Neural cell (in vitro differentiated cells): ENCODE results near the gene GPR157. TPM values are rescaled to one million over a fixed set of nuclear protein-coding genes. Genes with fewer than 3 reads are reported as not detected.
"Not testable (repeated sequence)": the region's sequence is repeated elsewhere in the genome, so short reads cannot be mapped to it uniquely, and the experiment has no call there.

Experiments used
- H2AFZ ChIP-seq: fragments of 200-600, 300-800 bp; sonication (generic), shearing (Covaris generic); 2 replicates; pipeline ENCODE4 v1.6.0; 2014; ENCODE audit warnings: low read depth, mild to moderate bottlenecking, antibody characterized with exemption, low read length, moderate library complexity
- H3F3A ChIP-seq: fragments of 200-600 bp; shearing (Covaris generic); 2 replicates; pipeline ENCODE4 v1.6.1; 2016; ENCODE audit warnings: mild to moderate bottlenecking, moderate library complexity, mixed read lengths, antibody characterized with exemption, low read length; ENCODE audit not compliant: insufficient read depth, poor library complexity, severe bottlenecking
- H3K27ac ChIP-seq: fragments of 200-600, 300-800 bp; sonication (generic), shearing (Covaris generic); 2 replicates; pipeline ENCODE4 v1.5.1; 2014; ENCODE audit warnings: mild to moderate bottlenecking, low read length, moderate library complexity
- H3K27me3 ChIP-seq: fragments of 300-800, 200-600 bp; sonication (generic), shearing (Covaris generic); 2 replicates; pipeline ENCODE4 v1.6.0; 2014; ENCODE audit warnings: mild to moderate bottlenecking, low read depth, low read length, moderate library complexity; ENCODE audit not compliant: insufficient read depth
- H3K36me3 ChIP-seq: fragments of 300-800, 200-600 bp; sonication (generic), shearing (Covaris generic); 2 replicates; pipeline ENCODE4 v1.5.1; 2014; ENCODE audit warnings: mild to moderate bottlenecking, antibody characterized with exemption, low read length, moderate library complexity; ENCODE audit not compliant: insufficient read depth
- H3K4me2 ChIP-seq: fragments of 300-800, 200-600 bp; sonication (generic), shearing (Covaris generic); 2 replicates; pipeline ENCODE4 v1.6.0; 2014; ENCODE audit warnings: mild to moderate bottlenecking, low read length
- H3K4me3 ChIP-seq: fragments of 300-800, 200-600 bp; sonication (generic), shearing (Covaris generic); 2 replicates; pipeline ENCODE4 v1.5.1; 2014; ENCODE audit warnings: mild to moderate bottlenecking, low read length, moderate library complexity
- H3K79me2 ChIP-seq: fragments of 200-600 bp; shearing (Covaris generic); replicated peaks from 2 replicates; pipeline ENCODE4 v1.6.0; 2014; ENCODE audit warnings: mild to moderate bottlenecking, low read length, moderate library complexity; ENCODE audit not compliant: insufficient read depth
- H3K9ac ChIP-seq: fragments of 300-800, 200-600 bp; sonication (generic), shearing (Covaris generic); 2 replicates; pipeline ENCODE4 v1.6.1; 2016; ENCODE audit warnings: mild to moderate bottlenecking, low read length, mixed read lengths
- H3K9me2 ChIP-seq: fragments of 200-600 bp; shearing (Covaris generic); 2 replicates; pipeline ENCODE4 v1.6.1; 2016; ENCODE audit warnings: mild to moderate bottlenecking, low read length, mixed read lengths; ENCODE audit not compliant: insufficient read depth
- H3K9me3 ChIP-seq: fragments of 200-600, 300-800 bp; sonication (generic), shearing (Covaris generic); 2 replicates; pipeline ENCODE4 v1.6.1; 2016; ENCODE audit warnings: mild to moderate bottlenecking, mixed run types, low read length, moderate library complexity, mixed read lengths
- H4K20me1 ChIP-seq: fragments of 200-600 bp; shearing (Covaris generic); 2 replicates; pipeline ENCODE4 v1.6.1; 2016; ENCODE audit warnings: mild to moderate bottlenecking, mixed run types; ENCODE audit not compliant: insufficient read depth
- MXI1 ChIP-seq: fragments of 450-650 bp; conservative IDR thresholded peaks from 2 replicates; pipeline ENCODE4 v1.6.1; 2014; ENCODE audit warnings: antibody characterized with exemption, mild to moderate bottlenecking; ENCODE audit not compliant: poor library complexity, severe bottlenecking
- RAD21 ChIP-seq: fragments of 450-650 bp; conservative IDR thresholded peaks from 2 replicates; pipeline ENCODE4 v1.6.1; 2014; ENCODE audit warnings: antibody characterized with exemption, mild to moderate bottlenecking, moderate library complexity
- REST ChIP-seq: IDR thresholded peaks from 2 replicates; pipeline ENCODE4 v1.6.1; 2012; ENCODE audit warnings: borderline replicate concordance
- SMC3 ChIP-seq: fragments of 450-650 bp; conservative IDR thresholded peaks from 2 replicates; pipeline ENCODE4 v1.6.1; 2014; ENCODE audit warnings: antibody characterized with exemption, mild to moderate bottlenecking, moderate library complexity; ENCODE audit not compliant: poor library complexity
- TAF1 ChIP-seq: IDR thresholded peaks from 2 replicates; pipeline ENCODE4 v1.6.1; 2012; ENCODE audit warnings: low read depth
- polyA plus RNA-seq: library from polyadenylated mRNA; depleted of rRNA; stranded (reverse); fragments of >200 nt; gene quantifications from 2 replicates; pipeline ENCODE4 v1.2.3, GENCODE V29; 2014

The GPR157 gene
- polyA plus RNA-seq, 1 donor from 2014 or later: not detected

GRCh38 chr1:9127395-9128165, 1.3 kb downstream of the GPR157 start:
- Histone ChIP-seq H3K27me3 (peaks cover 17% of the 10 kb centered on the region), H3K9me2 (no peaks in the 10 kb centered on the region), H3K79me2 (no peaks in the 10 kb centered on the region), H3K4me3 (no peak overlapping the region), H3F3A (no peaks in the 10 kb centered on the region), H3K9me3 (no peaks in the 10 kb centered on the region), H2AFZ (no peak overlapping the region), H3K9ac (no peak overlapping the region), H3K27ac (no peak overlapping the region), H3K4me2 (no peak overlapping the region), H3K36me3 (no peaks in the 10 kb centered on the region), H4K20me1 (no peaks in the 10 kb centered on the region)
- TF ChIP-seq SMC3 (no peak), MXI1 (no peak), REST (no peak), RAD21 (no peak)

GRCh38 chr1:9126511-9126910, 2.4 kb downstream of the GPR157 start:
- Histone ChIP-seq H4K20me1 (no peaks in the 10 kb centered on the region), H3K79me2 (no peaks in the 10 kb centered on the region), H3K9ac (no peak overlapping the region), H3K27me3 (peaks cover 17% of the 10 kb centered on the region), H3K4me2 (no peak overlapping the region), H3K9me3 (no peaks in the 10 kb centered on the region), H3K4me3 (no peak overlapping the region), H3K9me2 (no peaks in the 10 kb centered on the region), H3K36me3 (no peaks in the 10 kb centered on the region), H2AFZ (no peak overlapping the region), H3K27ac (no peak overlapping the region), H3F3A (no peaks in the 10 kb centered on the region)
- no peak for TF ChIP-seq MXI1

GRCh38 chr1:9125847-9126246, 3.1 kb downstream of the GPR157 start:
- H3K27me3 ChIP-seq: peaks cover 17% of the 10 kb centered on the region
- H3K27ac ChIP-seq, H3K36me3 ChIP-seq, H3K9me2 ChIP-seq, H2AFZ ChIP-seq, H3K4me3 ChIP-seq, H4K20me1 ChIP-seq, H3K9me3 ChIP-seq, H3K4me2 ChIP-seq, H3F3A ChIP-seq, H3K79me2 ChIP-seq, H3K9ac ChIP-seq: not testable (repeated sequence)

GRCh38 chr1:9125325-9125724, 3.6 kb downstream of the GPR157 start:
- no peaks in the 10 kb centered on the region for H3K79me2 ChIP-seq
- no peaks in the 10 kb centered on the region for H3K36me3 ChIP-seq
- H3K9me2 ChIP-seq: no peaks in the 10 kb centered on the region
- no peak for TF ChIP-seq TAF1
- no peak overlapping the region for H2AFZ ChIP-seq
- no peaks in the 10 kb centered on the region for H3K9me3 ChIP-seq
- H3K4me2 ChIP-seq: no peak overlapping the region
- no peaks in the 10 kb centered on the region for H4K20me1 ChIP-seq
- H3K27ac ChIP-seq: no peak overlapping the region
- no peak overlapping the region for H3K9ac ChIP-seq
- no peaks in the 10 kb centered on the region for H3F3A ChIP-seq
- H3K27me3 ChIP-seq: peaks cover 17% of the 10 kb centered on the region
- no peak overlapping the region for H3K4me3 ChIP-seq

GRCh38 chr1:9124389-9124788, 4.5 kb downstream of the GPR157 start:
- not testable (repeated sequence) for H2AFZ ChIP-seq, H3K4me2 ChIP-seq, H3K36me3 ChIP-seq, H3K27ac ChIP-seq, H4K20me1 ChIP-seq, H3K4me3 ChIP-seq, H3K79me2 ChIP-seq, H3K9ac ChIP-seq, H3K9me2 ChIP-seq, H3K9me3 ChIP-seq, H3F3A ChIP-seq
- H3K27me3 ChIP-seq: peaks cover 15% of the 10 kb centered on the region

- H3K9me2 ChIP-seq, H3K79me2 ChIP-seq: not testable (repeated sequence)
These were observed 5.2 kb downstream of the GPR157 start for GRCh38 chr1:9123665-9124064.

More at GRCh38 chr1:9123665-9124064, 5.2 kb downstream of the GPR157 start:
- H3K27me3 ChIP-seq: peaks cover 13% of the 10 kb centered on the region
- not testable (repeated sequence) for H3K36me3 ChIP-seq, H3F3A ChIP-seq, H4K20me1 ChIP-seq, H3K4me2 ChIP-seq, H2AFZ ChIP-seq, H3K4me3 ChIP-seq, H3K9ac ChIP-seq, H3K9me3 ChIP-seq, H3K27ac ChIP-seq
